ENCODE results near the gene NYNRIN. TPM values are rescaled to one million over a fixed set of nuclear protein-coding genes. Genes with fewer than 3 reads are reported as not detected.

NYNRIN gene
- total and polyA plus RNA-seq, 2 experiments from 2014 or later = 3.1 to 20.0 TPM

DNA sequence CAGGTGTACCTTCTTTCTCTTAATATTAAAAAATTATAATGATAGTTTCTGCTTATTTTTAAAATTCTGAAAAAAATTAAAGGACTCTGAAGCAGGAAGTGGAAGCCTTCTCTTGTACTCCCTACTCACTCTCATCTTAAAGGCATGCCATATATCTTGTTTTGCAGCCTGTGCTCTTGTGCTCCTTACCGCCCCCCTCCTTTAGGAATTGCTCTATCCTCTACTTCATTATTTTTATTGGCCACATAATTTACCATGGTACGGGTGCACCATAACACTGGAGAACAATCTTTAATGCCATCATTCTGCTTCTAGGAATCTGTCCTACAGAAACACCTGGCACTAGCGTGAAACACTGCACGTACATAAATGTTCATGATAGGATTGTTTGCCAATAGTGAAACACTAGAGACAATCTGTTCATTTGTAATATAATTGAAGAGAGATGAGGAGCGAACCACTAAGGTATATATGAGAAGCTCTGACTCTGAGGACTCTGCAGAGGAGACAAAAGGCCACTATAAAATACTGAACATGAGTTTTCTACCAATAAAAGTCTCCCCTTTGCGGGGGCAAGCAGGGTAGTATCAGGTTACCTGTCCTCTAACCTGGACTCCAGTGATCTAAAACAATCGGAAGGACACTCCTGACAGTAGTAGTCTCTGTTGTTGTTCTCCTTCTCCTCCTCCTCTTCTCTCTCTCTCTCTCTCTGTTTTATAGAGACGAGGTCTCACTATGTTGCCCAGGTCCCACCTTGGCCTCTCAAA, 6.3 kb upstream of the NYNRIN start (continued):
- TF ChIP-seq, protein P1, sequence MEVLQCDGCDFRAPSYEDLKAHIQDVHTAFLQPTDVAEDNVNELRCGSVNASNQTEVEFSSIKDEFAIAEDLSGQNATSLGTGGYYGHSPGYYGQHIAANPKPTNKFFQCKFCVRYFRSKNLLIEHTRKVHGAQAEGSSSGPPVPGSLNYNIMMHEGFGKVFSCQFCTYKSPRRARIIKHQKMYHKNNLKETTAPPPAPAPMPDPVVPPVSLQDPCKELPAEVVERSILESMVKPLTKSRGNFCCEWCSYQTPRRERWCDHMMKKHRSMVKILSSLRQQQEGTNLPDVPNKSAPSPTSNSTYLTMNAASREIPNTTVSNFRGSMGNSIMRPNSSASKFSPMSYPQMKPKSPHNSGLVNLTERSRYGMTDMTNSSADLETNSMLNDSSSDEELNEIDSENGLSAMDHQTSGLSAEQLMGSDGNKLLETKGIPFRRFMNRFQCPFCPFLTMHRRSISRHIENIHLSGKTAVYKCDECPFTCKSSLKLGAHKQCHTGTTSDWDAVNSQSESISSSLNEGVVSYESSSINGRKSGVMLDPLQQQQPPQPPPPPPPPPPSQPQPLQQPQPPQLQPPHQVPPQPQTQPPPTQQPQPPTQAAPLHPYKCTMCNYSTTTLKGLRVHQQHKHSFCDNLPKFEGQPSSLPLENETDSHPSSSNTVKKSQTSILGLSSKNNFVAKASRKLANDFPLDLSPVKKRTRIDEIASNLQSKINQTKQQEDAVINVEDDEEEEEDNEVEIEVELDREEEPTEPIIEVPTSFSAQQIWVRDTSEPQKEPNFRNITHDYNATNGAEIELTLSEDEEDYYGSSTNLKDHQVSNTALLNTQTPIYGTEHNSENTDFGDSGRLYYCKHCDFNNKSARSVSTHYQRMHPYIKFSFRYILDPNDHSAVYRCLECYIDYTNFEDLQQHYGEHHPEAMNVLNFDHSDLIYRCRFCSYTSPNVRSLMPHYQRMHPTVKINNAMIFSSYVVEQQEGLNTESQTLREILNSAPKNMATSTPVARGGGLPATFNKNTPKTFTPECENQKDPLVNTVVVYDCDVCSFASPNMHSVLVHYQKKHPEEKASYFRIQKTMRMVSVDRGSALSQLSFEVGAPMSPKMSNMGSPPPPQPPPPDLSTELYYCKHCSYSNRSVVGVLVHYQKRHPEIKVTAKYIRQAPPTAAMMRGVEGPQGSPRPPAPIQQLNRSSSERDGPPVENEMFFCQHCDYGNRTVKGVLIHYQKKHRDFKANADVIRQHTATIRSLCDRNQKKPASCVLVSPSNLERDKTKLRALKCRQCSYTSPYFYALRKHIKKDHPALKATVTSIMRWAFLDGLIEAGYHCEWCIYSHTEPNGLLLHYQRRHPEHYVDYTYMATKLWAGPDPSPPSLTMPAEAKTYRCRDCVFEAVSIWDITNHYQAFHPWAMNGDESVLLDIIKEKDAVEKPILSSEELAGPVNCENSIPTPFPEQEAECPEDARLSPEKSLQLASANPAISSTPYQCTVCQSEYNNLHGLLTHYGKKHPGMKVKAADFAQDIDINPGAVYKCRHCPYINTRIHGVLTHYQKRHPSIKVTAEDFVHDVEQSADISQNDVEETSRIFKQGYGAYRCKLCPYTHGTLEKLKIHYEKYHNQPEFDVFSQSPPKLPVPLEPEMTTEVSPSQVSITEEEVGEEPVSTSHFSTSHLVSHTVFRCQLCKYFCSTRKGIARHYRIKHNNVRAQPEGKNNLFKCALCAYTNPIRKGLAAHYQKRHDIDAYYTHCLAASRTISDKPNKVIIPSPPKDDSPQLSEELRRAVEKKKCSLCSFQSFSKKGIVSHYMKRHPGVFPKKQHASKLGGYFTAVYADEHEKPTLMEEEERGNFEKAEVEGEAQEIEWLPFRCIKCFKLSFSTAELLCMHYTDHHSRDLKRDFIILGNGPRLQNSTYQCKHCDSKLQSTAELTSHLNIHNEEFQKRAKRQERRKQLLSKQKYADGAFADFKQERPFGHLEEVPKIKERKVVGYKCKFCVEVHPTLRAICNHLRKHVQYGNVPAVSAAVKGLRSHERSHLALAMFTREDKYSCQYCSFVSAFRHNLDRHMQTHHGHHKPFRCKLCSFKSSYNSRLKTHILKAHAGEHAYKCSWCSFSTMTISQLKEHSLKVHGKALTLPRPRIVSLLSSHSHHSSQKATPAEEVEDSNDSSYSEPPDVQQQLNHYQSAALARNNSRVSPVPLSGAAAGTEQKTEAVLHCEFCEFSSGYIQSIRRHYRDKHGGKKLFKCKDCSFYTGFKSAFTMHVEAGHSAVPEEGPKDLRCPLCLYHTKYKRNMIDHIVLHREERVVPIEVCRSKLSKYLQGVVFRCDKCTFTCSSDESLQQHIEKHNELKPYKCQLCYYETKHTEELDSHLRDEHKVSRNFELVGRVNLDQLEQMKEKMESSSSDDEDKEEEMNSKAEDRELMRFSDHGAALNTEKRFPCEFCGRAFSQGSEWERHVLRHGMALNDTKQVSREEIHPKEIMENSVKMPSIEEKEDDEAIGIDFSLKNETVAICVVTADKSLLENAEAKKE (CRISPR knock-in tag; IDR thresholded peaks at IDR 0.05) = no peak

GRCh38 chr14:24394275-24394674, 4.5 kb upstream of the NYNRIN start:
- Histone ChIP-seq H4K20me1 (replicated peaks; ENCODE audit: insufficient read depth) (no peaks in the 10 kb centered on the region; the same call in 1 of the 2 replicates), H3K4me3 (no peak overlapping the region), H3K4me2 (no peak overlapping the region), H3K4me1 (ENCODE audit: insufficient read depth) (peaks cover 18% of the 10 kb centered on the region; the same call in 1 of the 2 replicates), H3K27ac (ENCODE audit: low read depth) (no peak overlapping the region), H2AFZ (no peak overlapping the region), H3K36me3 (ENCODE audit: insufficient read depth) (no peaks in the 10 kb centered on the region), H3K79me2 (replicated peaks; ENCODE audit: insufficient read depth) (no peaks in the 10 kb centered on the region), H3K27me3 (ENCODE audit: insufficient read depth) (peaks cover 7% of the 10 kb centered on the region; the same call in 1 of the 2 replicates), H3K9me2 (ENCODE audit: insufficient read depth) (no peaks in the 10 kb centered on the region), H3F3A (replicated peaks; ENCODE audit: low read depth) (0 out of 2 replicates have a peak, but pooled peaks cover 3% of the 10 kb centered on the region)
- no peak for ATAC-seq
- Mint-ChIP-seq H3K27ac (no peak overlapping the region), H3K9me3 (no peaks in the 10 kb centered on the region), H3K4me1 (peaks cover 34% of the 10 kb centered on the region), H3K4me3 (no peak overlapping the region), H3K36me3 (ENCODE audit: low read depth) (no peaks in the 10 kb centered on the region), H3K27me3 (ENCODE audit: insufficient read depth, low read depth, poor library complexity) (peaks cover 10% of the 10 kb centered on the region)
- DNase-seq (ENCODE audit: low spot score) = no peak
- TF ChIP-seq, protein P1 (CRISPR knock-in tag; IDR thresholded peaks at IDR 0.05) = no peak
- no peak for TF ChIP-seq JUNB (IDR thresholded peaks at IDR 0.05; ENCODE audit: unreplicated experiment)
- TF ChIP-seq, protein P2, sequence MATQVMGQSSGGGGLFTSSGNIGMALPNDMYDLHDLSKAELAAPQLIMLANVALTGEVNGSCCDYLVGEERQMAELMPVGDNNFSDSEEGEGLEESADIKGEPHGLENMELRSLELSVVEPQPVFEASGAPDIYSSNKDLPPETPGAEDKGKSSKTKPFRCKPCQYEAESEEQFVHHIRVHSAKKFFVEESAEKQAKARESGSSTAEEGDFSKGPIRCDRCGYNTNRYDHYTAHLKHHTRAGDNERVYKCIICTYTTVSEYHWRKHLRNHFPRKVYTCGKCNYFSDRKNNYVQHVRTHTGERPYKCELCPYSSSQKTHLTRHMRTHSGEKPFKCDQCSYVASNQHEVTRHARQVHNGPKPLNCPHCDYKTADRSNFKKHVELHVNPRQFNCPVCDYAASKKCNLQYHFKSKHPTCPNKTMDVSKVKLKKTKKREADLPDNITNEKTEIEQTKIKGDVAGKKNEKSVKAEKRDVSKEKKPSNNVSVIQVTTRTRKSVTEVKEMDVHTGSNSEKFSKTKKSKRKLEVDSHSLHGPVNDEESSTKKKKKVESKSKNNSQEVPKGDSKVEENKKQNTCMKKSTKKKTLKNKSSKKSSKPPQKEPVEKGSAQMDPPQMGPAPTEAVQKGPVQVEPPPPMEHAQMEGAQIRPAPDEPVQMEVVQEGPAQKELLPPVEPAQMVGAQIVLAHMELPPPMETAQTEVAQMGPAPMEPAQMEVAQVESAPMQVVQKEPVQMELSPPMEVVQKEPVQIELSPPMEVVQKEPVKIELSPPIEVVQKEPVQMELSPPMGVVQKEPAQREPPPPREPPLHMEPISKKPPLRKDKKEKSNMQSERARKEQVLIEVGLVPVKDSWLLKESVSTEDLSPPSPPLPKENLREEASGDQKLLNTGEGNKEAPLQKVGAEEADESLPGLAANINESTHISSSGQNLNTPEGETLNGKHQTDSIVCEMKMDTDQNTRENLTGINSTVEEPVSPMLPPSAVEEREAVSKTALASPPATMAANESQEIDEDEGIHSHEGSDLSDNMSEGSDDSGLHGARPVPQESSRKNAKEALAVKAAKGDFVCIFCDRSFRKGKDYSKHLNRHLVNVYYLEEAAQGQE (IDR thresholded peaks at IDR 0.05; ENCODE audit: unreplicated experiment) = no peak

Measured in GM23338 (cell line).